ENCODE measurements around the gene MFSD2A. TPM values are rescaled to one million over a fixed set of nuclear protein-coding genes. Genes with fewer than 3 reads are reported as not detected.

MFSD2A gene
- total RNA-seq, 4 donors from 2014 or later, result 1.7 to 5.1 (median 4.1) TPM

DNA sequence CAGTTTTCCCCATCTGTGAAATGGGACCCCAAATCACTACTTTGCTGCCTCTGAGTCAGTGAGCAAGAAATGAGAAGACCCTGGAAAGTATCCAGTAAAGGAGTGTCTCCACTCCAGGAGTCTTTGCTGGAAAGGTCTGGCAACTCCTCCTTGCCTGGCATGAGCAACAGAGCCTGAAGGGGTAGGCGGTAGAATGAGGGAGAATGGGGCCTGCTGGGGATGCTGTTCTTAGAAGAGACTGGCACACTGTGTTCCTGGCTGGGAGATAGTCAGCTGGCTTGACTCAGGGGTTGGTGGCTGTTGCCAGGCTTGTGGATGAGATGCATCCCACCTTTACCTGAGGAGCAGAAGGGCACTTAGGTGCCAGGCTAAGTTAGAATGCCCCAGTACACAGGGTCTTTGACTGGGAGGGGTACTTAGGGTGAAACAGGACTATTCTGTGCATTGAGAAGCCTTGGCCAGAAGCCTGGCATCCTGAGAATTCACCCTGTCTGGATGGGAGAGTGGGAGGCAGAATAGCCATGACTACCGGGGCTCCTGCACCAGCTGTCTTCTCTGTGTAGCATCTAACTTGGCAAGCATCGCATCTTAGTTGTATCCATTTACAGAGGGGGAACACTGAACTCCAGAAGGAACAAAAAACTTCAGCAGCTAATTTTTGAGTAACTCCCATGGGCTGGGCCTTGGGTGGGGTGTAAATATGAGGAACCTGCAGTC lies 2.5 kb downstream of the MFSD2A start:
- no peak overlapping the region for H3K27ac ChIP-seq (replicated peaks in 1 of 4)
- intact Hi-C loops (cut with DNase I), result loop anchor here (10.0 kb wide), 1 partner anchor 297 kb away; the partner anchor contains the start of gene ZMPSTE24
- 71% methylated on average over 3 of the region's 3 CpGs for WGBS
- no peak for DNase-seq (ENCODE audit: extremely low spot score)
- TF ChIP-seq, protein P1, sequence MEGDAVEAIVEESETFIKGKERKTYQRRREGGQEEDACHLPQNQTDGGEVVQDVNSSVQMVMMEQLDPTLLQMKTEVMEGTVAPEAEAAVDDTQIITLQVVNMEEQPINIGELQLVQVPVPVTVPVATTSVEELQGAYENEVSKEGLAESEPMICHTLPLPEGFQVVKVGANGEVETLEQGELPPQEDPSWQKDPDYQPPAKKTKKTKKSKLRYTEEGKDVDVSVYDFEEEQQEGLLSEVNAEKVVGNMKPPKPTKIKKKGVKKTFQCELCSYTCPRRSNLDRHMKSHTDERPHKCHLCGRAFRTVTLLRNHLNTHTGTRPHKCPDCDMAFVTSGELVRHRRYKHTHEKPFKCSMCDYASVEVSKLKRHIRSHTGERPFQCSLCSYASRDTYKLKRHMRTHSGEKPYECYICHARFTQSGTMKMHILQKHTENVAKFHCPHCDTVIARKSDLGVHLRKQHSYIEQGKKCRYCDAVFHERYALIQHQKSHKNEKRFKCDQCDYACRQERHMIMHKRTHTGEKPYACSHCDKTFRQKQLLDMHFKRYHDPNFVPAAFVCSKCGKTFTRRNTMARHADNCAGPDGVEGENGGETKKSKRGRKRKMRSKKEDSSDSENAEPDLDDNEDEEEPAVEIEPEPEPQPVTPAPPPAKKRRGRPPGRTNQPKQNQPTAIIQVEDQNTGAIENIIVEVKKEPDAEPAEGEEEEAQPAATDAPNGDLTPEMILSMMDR (IDR thresholded peaks at IDR 0.05), result no peak
- no peak for TF ChIP-seq EP300 (IDR thresholded peaks at IDR 0.05)
- no peak for TF ChIP-seq POLR2AphosphoS5 (IDR thresholded peaks at IDR 0.05)
- peaks cover 22 to 43% (median 34%) of the 10 kb centered on the region in 4 donors for H3K4me1 ChIP-seq
- no peaks in the 10 kb centered on the region for H3K36me3 ChIP-seq
- H3K4me3 ChIP-seq, result no peak overlapping the region
- H3K27me3 ChIP-seq, result peaks cover 0 to 20% (median 0%) of the 10 kb centered on the region in 4 donors
- H3K9me3 ChIP-seq, result no peaks in the 10 kb centered on the region

DNA sequence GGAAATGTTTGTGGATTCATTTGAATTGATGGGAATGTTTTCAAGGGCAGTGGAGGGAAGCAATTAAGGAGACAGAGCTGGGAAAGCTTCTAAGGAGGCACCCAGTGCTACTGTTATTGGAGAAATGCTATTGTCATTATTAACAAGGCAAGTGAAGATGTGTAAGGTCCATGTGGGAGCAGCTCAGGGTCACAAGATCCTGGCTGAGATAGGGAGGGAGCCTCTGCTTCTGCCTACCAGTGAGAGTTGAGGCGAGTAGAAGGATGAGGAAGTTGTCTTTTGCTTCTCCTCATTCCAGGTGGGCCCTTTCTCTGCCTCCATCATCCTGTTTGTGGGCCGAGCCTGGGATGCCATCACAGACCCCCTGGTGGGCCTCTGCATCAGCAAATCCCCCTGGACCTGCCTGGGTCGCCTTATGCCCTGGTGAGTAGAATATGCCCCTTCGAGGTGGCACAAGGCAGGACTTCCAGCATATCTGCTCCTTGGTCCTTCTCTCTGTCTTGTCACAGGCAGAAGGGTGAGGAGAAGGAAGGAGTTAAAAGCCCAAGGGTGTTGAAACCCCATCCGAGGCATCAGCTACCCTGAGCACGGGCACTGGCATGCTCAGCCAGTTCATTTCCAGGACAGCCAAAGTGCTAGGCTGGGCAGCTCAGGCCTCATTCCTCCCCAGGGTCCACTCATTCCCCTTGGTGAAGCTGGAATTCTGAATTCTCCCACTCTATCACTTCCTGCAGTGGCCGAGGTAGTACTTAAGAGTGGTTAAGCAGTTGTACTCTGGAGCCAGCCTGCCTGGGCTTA lies 3.7 kb downstream of the MFSD2A start:
- H3K4me3 ChIP-seq, result no peak overlapping the region
- intact Hi-C loops (cut with DNase I), result loop anchor here (10.0 kb wide), 1 partner anchor 296 kb away; the partner anchor contains the start of gene ZMPSTE24
- TF ChIP-seq, protein P1 (IDR thresholded peaks at IDR 0.05), result no peak
- TF ChIP-seq POLR2AphosphoS5 (IDR thresholded peaks at IDR 0.05), result no peak
- no peak for TF ChIP-seq POLR2A (IDR thresholded peaks at IDR 0.05; ENCODE audit: low read depth)
- TF ChIP-seq EP300 (IDR thresholded peaks at IDR 0.05), result no peak
- no peak for DNase-seq (ENCODE audit: extremely low spot score)
- H3K9me3 ChIP-seq, result no peaks in the 10 kb centered on the region
- H3K36me3 ChIP-seq, result no peaks in the 10 kb centered on the region
- no peak overlapping the region for H3K27ac ChIP-seq (replicated peaks in 1 of 4)
- peaks cover 19 to 40% (median 32%) of the 10 kb centered on the region in 4 donors for H3K4me1 ChIP-seq
- H3K27me3 ChIP-seq, result peaks cover 0 to 20% (median 0%) of the 10 kb centered on the region in 4 donors
- 72% methylated on average over 6 of the region's 7 CpGs for WGBS

- WGBS, result 75% methylated on average over 12 of the region's 12 CpGs
- Histone ChIP-seq H3K36me3 (no peaks in the 10 kb centered on the region), H3K27me3 (peaks cover 0 to 20% (median 0%) of the 10 kb centered on the region in 4 donors), H3K27ac (replicated peaks in 1 of 4) (no peak overlapping the region), H3K4me3 (no peak overlapping the region), H3K9me3 (no peaks in the 10 kb centered on the region), H3K4me1 (peaks cover 16 to 32% (median 22%) of the 10 kb centered on the region in 4 donors)
- no peak for DNase-seq (ENCODE audit: extremely low spot score)
- TF ChIP-seq POLR2AphosphoS5 (IDR thresholded peaks at IDR 0.05) (no peak), POLR2A (IDR thresholded peaks at IDR 0.05; ENCODE audit: low read depth) (no peak), EP300 (IDR thresholded peaks at IDR 0.05) (no peak)
- TF ChIP-seq, protein P1 (IDR thresholded peaks at IDR 0.05), result no peak
- intact Hi-C loops (cut with DNase I), result loop anchor here (10.0 kb wide), 1 partner anchor 295 kb away; the partner anchor contains the start of gene ZMPSTE24
Observed at GRCh38 chr1:39959651-39960333, 4.8 kb downstream of the MFSD2A start.

DNA sequence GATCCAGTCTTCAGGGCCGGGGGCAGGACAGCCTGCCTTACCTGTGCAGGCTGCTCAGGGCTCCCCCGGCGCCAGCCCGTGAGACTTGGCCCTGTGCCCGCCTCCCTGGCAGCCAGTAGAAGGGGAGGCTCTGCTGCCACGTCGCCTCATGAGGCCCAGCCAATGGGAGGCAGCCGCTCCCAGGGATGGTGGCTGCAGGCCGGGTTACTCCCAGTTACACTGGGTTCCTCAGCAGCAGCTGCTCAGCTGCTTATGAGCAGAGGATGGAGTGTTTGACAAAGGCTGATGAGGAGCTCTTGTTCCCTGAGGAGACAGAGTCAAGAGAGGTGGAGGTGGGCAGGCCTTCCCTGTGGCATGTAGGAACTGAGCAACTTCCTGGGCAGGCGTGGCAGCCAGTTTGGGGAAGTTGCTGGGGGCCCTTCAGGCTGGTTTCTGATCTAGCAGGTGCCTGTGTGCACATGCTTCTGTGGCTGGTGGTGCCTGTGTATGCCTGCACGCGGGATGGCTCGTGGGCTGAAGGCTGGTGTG lies 5.5 kb downstream of the MFSD2A start:
- H3K4me1 ChIP-seq, result peaks cover 9 to 25% (median 15%) of the 10 kb centered on the region in 4 donors
- no peaks in the 10 kb centered on the region for H3K36me3 ChIP-seq
- TF ChIP-seq EP300 (IDR thresholded peaks at IDR 0.05) (no peak), POLR2A (IDR thresholded peaks at IDR 0.05; ENCODE audit: low read depth) (no peak)
- TF ChIP-seq, protein P1 (IDR thresholded peaks at IDR 0.05), result no peak
- no peak for DNase-seq (ENCODE audit: extremely low spot score)
- no peaks in the 10 kb centered on the region for H3K9me3 ChIP-seq
- no peak overlapping the region for H3K27ac ChIP-seq (replicated peaks in 1 of 4)
- intact Hi-C loops (cut with DNase I), result no loop called here
- WGBS, result 68% methylated on average over 4 of the region's 13 CpGs
- no peak overlapping the region for H3K4me3 ChIP-seq
- H3K27me3 ChIP-seq, result peaks cover 0 to 20% (median 0%) of the 10 kb centered on the region in 4 donors

Data from esophagus muscularis mucosa (tissue), 4 donors.